Suprapubic skin (tissue), 4 donors: ENCODE results near the gene NPC1. TPM values are rescaled to one million over a fixed set of nuclear protein-coding genes. Genes with fewer than 3 reads are reported as not detected.

Experiments
- DNase-seq, 2 donors: peaks; one replicate each; pipeline ENCODE4 v3.0.0-alpha.2; 2019; ENCODE audit warnings: low spot score in 2 of 2
- H3K27ac ChIP-seq: fragments of 200-600 bp; sonication (generic); one replicate; pipeline ENCODE4 v1.5.1; 2019
- H3K27me3 ChIP-seq: fragments of 200-600 bp; sonication (generic); one replicate; pipeline ENCODE4 v1.5.1; 2019
- H3K36me3 ChIP-seq: fragments of 200-600 bp; sonication (generic); one replicate; pipeline ENCODE4 v1.5.1; 2019
- H3K4me1 ChIP-seq: fragments of 200-600 bp; sonication (generic); one replicate; pipeline ENCODE4 v1.5.1; 2019
- H3K4me3 ChIP-seq: fragments of 200-600 bp; sonication (generic); one replicate; pipeline ENCODE4 v1.5.1; 2019; ENCODE audit warnings: mild to moderate bottlenecking
- H3K9me3 ChIP-seq: fragments of 200-600 bp; sonication (generic); one replicate; pipeline ENCODE4 v1.5.1; 2019
- EP300 ChIP-seq: sonication (generic); formaldehyde crosslinking; IDR thresholded peaks from one replicate; pipeline ENCODE4 v1.6.1; 2017; ENCODE audit warnings: antibody characterized with exemption
- POLR2A ChIP-seq, 2 donors: fragments of 450-650 bp; IDR thresholded peaks; one replicate each; pipeline ENCODE4 v1.6.1; 2017; ENCODE audit warnings: antibody characterized with exemption in 2 of 2, mild to moderate bottlenecking in 2 of 2, moderate library complexity in 2 of 2
- POLR2AphosphoS5 ChIP-seq, 3 donors: sonication (generic); formaldehyde crosslinking; IDR thresholded peaks; one replicate each; pipeline ENCODE4 v1.6.1; 2017; ENCODE audit warnings: antibody characterized with exemption in 3 of 3
- WGBS: methylation state at CpG from one replicate; pipeline ENCODE4 v1.1.5; 2018; 5-methylcytosine and 5-hydroxymethylcytosine counted together
- total RNA-seq, 4 donors: library from RNA; depleted of rRNA; stranded (reverse); fragments of >200 nt; gene quantifications; one replicate each; pipeline ENCODE4 v1.1.0, GENCODE V29; 2016
- TF ChIP-seq, protein P1 (sequence below), 2 donors: fragments of 200-600 bp in 1 of 2; fragments of 450-650 bp in 1 of 2; sonication (generic) in 1 of 2; IDR thresholded peaks; one replicate each; pipeline ENCODE4 v1.5.1; 2016 to 2019; ENCODE audit warnings: antibody characterized with exemption in 2 of 2, mild to moderate bottlenecking in 1 of 2, moderate library complexity in 1 of 2

NPC1 gene
- total RNA-seq, 4 donors from 2014 or later = 73.5 to 132 (median 90.3) TPM

DNA sequence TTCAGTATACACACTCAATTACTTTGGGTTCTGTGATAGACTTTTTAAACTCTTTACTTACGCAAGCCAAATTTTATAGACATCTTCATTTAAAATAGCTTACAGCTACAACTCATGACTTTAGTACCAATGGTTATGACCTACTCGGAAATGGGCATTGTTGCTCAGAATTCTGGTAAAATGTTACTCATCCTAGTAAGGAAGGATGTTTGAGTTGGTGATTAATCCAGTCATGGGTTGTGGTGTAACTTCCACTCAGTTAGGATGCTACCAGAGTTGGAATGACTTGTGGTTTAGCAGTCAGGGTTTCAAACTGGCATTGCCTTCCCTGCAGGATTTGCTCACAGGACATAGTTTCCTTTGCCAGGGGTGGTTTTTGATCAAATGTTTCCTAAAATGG lies 7.4 kb upstream of the NPC1 start:
- no peaks in the 10 kb centered on the region for H3K9me3 ChIP-seq
- H3K36me3 ChIP-seq = no peaks in the 10 kb centered on the region
- H3K4me1 ChIP-seq = no peaks in the 10 kb centered on the region
- H3K27me3 ChIP-seq = no peaks in the 10 kb centered on the region
- no peak overlapping the region for H3K27ac ChIP-seq
- H3K4me3 ChIP-seq = no peak overlapping the region
- DNase-seq = no peak
- TF ChIP-seq POLR2A (IDR thresholded peaks at IDR 0.05) = no peak
- no peak for TF ChIP-seq POLR2AphosphoS5 (IDR thresholded peaks at IDR 0.05)
- TF ChIP-seq, protein P1, sequence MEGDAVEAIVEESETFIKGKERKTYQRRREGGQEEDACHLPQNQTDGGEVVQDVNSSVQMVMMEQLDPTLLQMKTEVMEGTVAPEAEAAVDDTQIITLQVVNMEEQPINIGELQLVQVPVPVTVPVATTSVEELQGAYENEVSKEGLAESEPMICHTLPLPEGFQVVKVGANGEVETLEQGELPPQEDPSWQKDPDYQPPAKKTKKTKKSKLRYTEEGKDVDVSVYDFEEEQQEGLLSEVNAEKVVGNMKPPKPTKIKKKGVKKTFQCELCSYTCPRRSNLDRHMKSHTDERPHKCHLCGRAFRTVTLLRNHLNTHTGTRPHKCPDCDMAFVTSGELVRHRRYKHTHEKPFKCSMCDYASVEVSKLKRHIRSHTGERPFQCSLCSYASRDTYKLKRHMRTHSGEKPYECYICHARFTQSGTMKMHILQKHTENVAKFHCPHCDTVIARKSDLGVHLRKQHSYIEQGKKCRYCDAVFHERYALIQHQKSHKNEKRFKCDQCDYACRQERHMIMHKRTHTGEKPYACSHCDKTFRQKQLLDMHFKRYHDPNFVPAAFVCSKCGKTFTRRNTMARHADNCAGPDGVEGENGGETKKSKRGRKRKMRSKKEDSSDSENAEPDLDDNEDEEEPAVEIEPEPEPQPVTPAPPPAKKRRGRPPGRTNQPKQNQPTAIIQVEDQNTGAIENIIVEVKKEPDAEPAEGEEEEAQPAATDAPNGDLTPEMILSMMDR (IDR thresholded peaks at IDR 0.05) = no peak
- no peak for TF ChIP-seq EP300
- WGBS = 92% methylated on average over 2 of the region's 2 CpGs

DNA sequence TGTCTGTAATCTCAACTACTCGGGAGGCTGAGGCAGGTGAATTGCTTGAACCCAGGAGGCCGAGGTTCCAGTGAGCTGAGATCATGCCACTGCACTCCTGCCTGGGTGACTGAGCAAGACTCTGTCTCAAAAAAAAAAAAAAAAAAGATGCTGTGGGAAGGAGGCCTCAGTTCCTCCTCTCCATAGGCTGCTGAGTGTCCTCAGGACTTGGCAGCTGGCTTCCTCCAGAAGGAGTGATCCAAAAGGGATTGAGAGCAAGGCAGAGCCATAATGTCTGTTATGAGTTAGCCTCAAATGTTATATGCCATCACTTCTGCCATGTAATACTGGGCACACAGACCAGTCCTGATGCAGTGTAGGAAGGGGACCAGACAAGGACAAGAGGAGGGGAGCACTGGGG lies 6.6 kb upstream of the NPC1 start:
- Histone ChIP-seq H3K36me3 (no peaks in the 10 kb centered on the region), H3K4me1 (no peaks in the 10 kb centered on the region), H3K9me3 (no peaks in the 10 kb centered on the region), H3K4me3 (no peak overlapping the region), H3K27me3 (no peaks in the 10 kb centered on the region), H3K27ac (no peak overlapping the region)
- no peak for TF ChIP-seq POLR2AphosphoS5 (IDR thresholded peaks at IDR 0.05)
- TF ChIP-seq EP300 = no peak
- TF ChIP-seq POLR2A (IDR thresholded peaks at IDR 0.05) = no peak
- TF ChIP-seq, protein P1 (IDR thresholded peaks at IDR 0.05) = no peak
- no peak for DNase-seq
- 92% methylated on average over 2 of the region's 2 CpGs for WGBS

DNA sequence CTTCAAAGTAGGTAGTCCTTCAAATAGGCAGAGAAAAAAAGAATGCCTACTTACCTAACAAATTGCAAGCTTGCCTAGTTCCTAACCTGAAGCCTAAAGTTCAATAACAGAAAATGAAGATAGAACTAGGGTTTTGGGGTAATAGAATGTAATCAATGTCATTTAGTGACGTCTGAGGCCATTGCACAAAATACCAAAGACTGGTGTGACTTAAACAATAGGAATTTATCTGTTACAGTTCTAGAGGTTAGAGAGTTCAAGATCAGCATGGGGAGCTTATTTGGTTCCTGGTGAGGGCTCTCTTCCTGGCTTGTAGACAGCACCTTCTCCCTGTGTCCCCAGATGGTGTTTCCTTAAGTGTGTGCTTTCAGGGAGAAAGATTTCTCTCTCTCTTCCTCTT lies 4.7 kb upstream of the NPC1 start:
- Histone ChIP-seq H3K36me3 (no peaks in the 10 kb centered on the region), H3K4me1 (peaks cover 5% of the 10 kb centered on the region), H3K9me3 (no peaks in the 10 kb centered on the region), H3K27ac (no peak overlapping the region), H3K27me3 (no peaks in the 10 kb centered on the region), H3K4me3 (no peak overlapping the region)
- DNase-seq = no peak
- TF ChIP-seq POLR2A (IDR thresholded peaks at IDR 0.05) (no peak), EP300 (no peak), POLR2AphosphoS5 (IDR thresholded peaks at IDR 0.05) (no peak)
- TF ChIP-seq, protein P1 (IDR thresholded peaks at IDR 0.05) = no peak
- 30% methylated on average over 1 of the region's 1 CpG for WGBS

DNA sequence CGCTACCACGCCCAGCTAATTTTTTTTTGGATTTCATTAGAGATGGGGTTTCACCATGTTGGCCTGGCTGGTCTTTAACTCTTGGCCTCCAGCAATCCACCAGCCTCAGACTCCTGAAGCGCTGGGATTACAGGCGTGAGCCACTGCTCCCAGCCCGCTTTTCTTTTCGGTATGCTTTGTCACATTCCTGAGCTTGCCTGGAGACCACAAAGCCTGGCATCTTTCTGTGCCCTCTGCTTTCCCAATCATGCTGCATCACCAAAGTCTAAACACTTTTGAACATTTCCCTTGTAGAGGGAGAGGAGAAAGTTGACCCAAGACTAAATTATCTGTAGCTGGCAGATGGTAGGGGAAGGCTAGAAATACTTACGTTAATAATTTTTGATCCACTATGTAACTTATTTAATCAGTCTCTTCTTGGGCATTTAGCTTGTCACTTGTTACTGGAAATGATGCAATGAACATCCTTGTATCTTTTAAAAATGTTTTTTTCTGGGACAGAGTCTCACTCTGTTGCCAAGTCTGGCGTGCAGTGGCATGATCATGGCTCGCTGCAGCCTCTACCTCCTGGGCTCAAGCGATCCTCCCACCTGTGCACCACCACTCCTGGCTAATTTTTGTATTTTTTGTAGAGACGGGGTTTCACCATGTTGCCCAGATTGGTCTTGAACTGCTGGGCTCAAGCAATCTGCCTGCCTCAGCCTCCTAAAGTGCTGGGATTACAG lies 2.7 kb upstream of the NPC1 start:
- Histone ChIP-seq H3K4me1 (peaks cover 23% of the 10 kb centered on the region), H3K27me3 (no peaks in the 10 kb centered on the region), H3K27ac (no peak overlapping the region), H3K9me3 (no peaks in the 10 kb centered on the region), H3K4me3 (no peak overlapping the region), H3K36me3 (no peaks in the 10 kb centered on the region)
- no peak for TF ChIP-seq EP300
- TF ChIP-seq, protein P1 (IDR thresholded peaks at IDR 0.05) = no peak
- TF ChIP-seq POLR2A (IDR thresholded peaks at IDR 0.05) = no peak
- no peak for TF ChIP-seq POLR2AphosphoS5 (IDR thresholded peaks at IDR 0.05)
- 69% methylated on average over 11 of the region's 11 CpGs for WGBS
- no peak for DNase-seq

DNA sequence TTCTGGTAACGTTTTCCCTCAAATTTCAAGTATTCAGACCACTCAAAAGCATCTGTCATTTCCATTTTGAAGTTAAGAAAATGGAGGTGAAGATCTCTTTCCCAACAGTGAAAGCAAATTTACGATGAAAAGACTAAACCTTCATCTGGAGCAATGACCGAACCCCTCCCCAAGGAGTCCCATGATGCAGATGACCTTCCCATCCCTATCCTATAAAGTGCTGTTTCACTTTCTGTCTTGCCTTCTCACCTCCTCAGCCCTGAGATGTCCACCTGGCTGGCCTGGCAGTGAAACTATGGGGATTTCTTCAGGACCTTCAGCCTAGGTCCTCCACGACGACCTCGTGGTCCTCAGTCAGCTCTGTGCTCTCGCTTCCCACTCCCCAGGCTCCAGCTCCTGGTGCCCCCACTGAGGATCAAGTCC lies 925 bp upstream of the NPC1 start:
- 42% methylated on average over 7 of the region's 7 CpGs for WGBS
- Histone ChIP-seq H3K27ac (peak overlapping the region; percentile 96), H3K36me3 (no peaks in the 10 kb centered on the region), H3K4me3 (peak overlapping the region; percentile 94), H3K27me3 (no peaks in the 10 kb centered on the region), H3K4me1 (peaks cover 32% of the 10 kb centered on the region), H3K9me3 (no peaks in the 10 kb centered on the region)
- DNase-seq = no peak
- TF ChIP-seq POLR2AphosphoS5 (IDR thresholded peaks at IDR 0.05) (no peak), POLR2A (IDR thresholded peaks at IDR 0.05) (no peak), EP300 (no peak)
- TF ChIP-seq, protein P1 (IDR thresholded peaks at IDR 0.05) = no peak
